ENCODE results near the gene ITPRIP. TPM values are rescaled to one million over a fixed set of nuclear protein-coding genes. Genes with fewer than 3 reads are reported as not detected.
A peak's percentile ranks its signal among the peaks of the same experiment; 100 is the strongest.

Gene ITPRIP
- total RNA-seq (10 to 100 TPM; 27.7 to 29.2 TPM), polyA plus RNA-seq (ENCODE audit: insufficient read length in 6 of 6) (10 to 100 TPM; 16.6 to 19.7 (median 17.8) TPM)
- long read RNA-seq, donor 1, full-length matches to known transcripts = 5 of 5 reads
- long read RNA-seq, donor 1, partial matches to known transcripts = 0 of 5 reads
- long read RNA-seq, donor 1, other reads (novel, unspliced or antisense) = 0 of 5 reads
- long read RNA-seq, donor 2, full-length matches to known transcripts = 7 of 7 reads
- long read RNA-seq, donor 2, partial matches to known transcripts = 0 of 7 reads
- long read RNA-seq, donor 2, other reads (novel, unspliced or antisense) = 0 of 7 reads
- long read RNA-seq, donor 3, full-length matches to known transcripts = 3 of 3 reads
- long read RNA-seq, donor 3, partial matches to known transcripts = 0 of 3 reads
- long read RNA-seq, donor 3, other reads (novel, unspliced or antisense) = 0 of 3 reads
- long read RNA-seq, donor 4, full-length matches to known transcripts = 3 of 9 reads
- long read RNA-seq, donor 4, partial matches to known transcripts = 0 of 9 reads
- long read RNA-seq, donor 4, other reads (novel, unspliced or antisense) = 6 of 9 reads
- long read RNA-seq, donor 5, full-length matches to known transcripts = 3 of 3 reads
- long read RNA-seq, donor 5, partial matches to known transcripts = 0 of 3 reads
- long read RNA-seq, donor 5, other reads (novel, unspliced or antisense) = 0 of 3 reads
- long read RNA-seq, donor 6, full-length matches to known transcripts = 5 of 5 reads
- long read RNA-seq, donor 6, partial matches to known transcripts = 0 of 5 reads
- long read RNA-seq, donor 6, other reads (novel, unspliced or antisense) = 0 of 5 reads
- long read RNA-seq, donor 7, full-length matches to known transcripts = 6 of 6 reads
- long read RNA-seq, donor 7, partial matches to known transcripts = 0 of 6 reads
- long read RNA-seq, donor 7, other reads (novel, unspliced or antisense) = 0 of 6 reads
- long read RNA-seq, donor 8, full-length matches to known transcripts = 7 of 7 reads
- long read RNA-seq, donor 8, partial matches to known transcripts = 0 of 7 reads
- long read RNA-seq, donor 8, other reads (novel, unspliced or antisense) = 0 of 7 reads
- long read RNA-seq, donor 9 = 0 reads
- long read RNA-seq, donor 10, partial matches to known transcripts = 0 of 4 reads
- long read RNA-seq, donor 10, other reads (novel, unspliced or antisense) = 4 of 4 reads
- long read RNA-seq, donor 11, full-length matches to known transcripts = 1 of 1 reads
- long read RNA-seq, donor 11, partial matches to known transcripts = 0 of 1 reads
- long read RNA-seq, donor 11, other reads (novel, unspliced or antisense) = 0 of 1 reads
- long read RNA-seq, donor 12, full-length matches to known transcripts = 9 of 9 reads
- long read RNA-seq, donor 12, partial matches to known transcripts = 0 of 9 reads
- long read RNA-seq, donor 12, other reads (novel, unspliced or antisense) = 0 of 9 reads

- ATAC-seq = peak; percentile 75
- no peaks in the 10 kb centered on the region for H3K27me3 ChIP-seq
- peak within 1 kb of the TSS; percentile 94 for H3K4me3 ChIP-seq
- H3K27ac ChIP-seq = peak within 1 kb of the TSS; percentile 98 to 100
- no peaks in the 10 kb centered on the region for H3K9me3 ChIP-seq
- peak; percentile 84 to 91 (median 88) for DNase-seq
- peaks cover 0 to 10% of the 10 kb centered on the region in 2 donors for H3K36me3 ChIP-seq
- TF ChIP-seq CTCF (IDR thresholded peaks at IDR 0.05) = peak in 1 of 2 donors; percentile 9
- peaks cover 23 to 60% of the 10 kb centered on the region in 2 donors for H3K4me1 ChIP-seq
- intact Hi-C loops (cut with DNase I) = no loop called here
Observed at GRCh38 chr10:104337985-104338735, at the start of gene ITPRIP. Gene ITPRIP, minus strand, starts transcription at chr10:104338465. Its CDS starts 22,414 bp downstream, at chr10:104316051.

- Histone ChIP-seq H3K4me3 (no peak overlapping the region), H3K27me3 (no peaks in the 10 kb centered on the region), H3K4me1 (peaks cover 0 to 7% of the 10 kb centered on the region in 2 donors), H3K36me3 (no peaks in the 10 kb centered on the region), H3K27ac (no peak overlapping the region), H3K9me3 (no peaks in the 10 kb centered on the region)
- ATAC-seq = no peak
- intact Hi-C loops (cut with DNase I) = no loop called here
- DNase-seq = no peak
- no peak for TF ChIP-seq CTCF (IDR thresholded peaks at IDR 0.05)
Observed at GRCh38 chr10:104387130-104387888, 49.0 kb upstream of the ITPRIP start.

GRCh38 chr10:104380336-104380735, 42.1 kb upstream of the ITPRIP start:
- intact Hi-C loops (cut with DNase I) = no loop called here
- DNase-seq = no peak
- ATAC-seq = no peak
- Histone ChIP-seq H3K27me3 (no peaks in the 10 kb centered on the region), H3K4me3 (no peak overlapping the region), H3K4me1 (no peaks in the 10 kb centered on the region), H3K27ac (no peak overlapping the region), H3K9me3 (no peaks in the 10 kb centered on the region), H3K36me3 (no peaks in the 10 kb centered on the region)
- no peak for TF ChIP-seq CTCF (IDR thresholded peaks at IDR 0.05)

GRCh38 chr10:104376784-104377300, 38.6 kb upstream of the ITPRIP start:
- intact Hi-C loops (cut with DNase I) = no loop called here

More at GRCh38 chr10:104376784-104377300, 38.6 kb upstream of the ITPRIP start:
- H3K27me3 ChIP-seq = no peaks in the 10 kb centered on the region
- H3K4me3 ChIP-seq = no peak overlapping the region
- no peaks in the 10 kb centered on the region for H3K36me3 ChIP-seq
- no peak for TF ChIP-seq CTCF (IDR thresholded peaks at IDR 0.05)
- H3K4me1 ChIP-seq = no peaks in the 10 kb centered on the region
- H3K27ac ChIP-seq = no peak overlapping the region
- no peak for ATAC-seq
- peaks cover 0 to 5% of the 10 kb centered on the region in 2 donors for H3K9me3 ChIP-seq
- no peak for DNase-seq

All from left lung (tissue), 14 donors.